GM12891 (cell line): ENCODE results near the gene ZNF664. TPM values are rescaled to one million over a fixed set of nuclear protein-coding genes. Genes with fewer than 3 reads are reported as not detected.
A peak's percentile ranks its signal among the peaks of the same experiment; 100 is the strongest.

Source experiments
- DNase-seq: peaks from one replicate; pipeline ENCODE4 v3.0.0; 2011; ENCODE audit warnings: low spot score; ENCODE audit not compliant: insufficient read length
- FAIRE-seq: peaks from 2 replicates; lab custom pipeline; 2011; peaks lifted over from hg19 to GRCh38; lab: Jason Lieb, UNC
- PAX5 ChIP-seq: IDR thresholded peaks from 2 replicates; pipeline ENCODE4 v1.6.1; 2011; ENCODE audit warnings: low read length, moderate library complexity, mild to moderate bottlenecking; ENCODE audit not compliant: insufficient read depth, severe bottlenecking
- POLR2A ChIP-seq: IDR thresholded peaks from 2 replicates; pipeline ENCODE4 v1.6.1; 2011; ENCODE audit warnings: low read depth, low read length, control low read depth
- POLR2AphosphoS5 ChIP-seq: IDR thresholded peaks from 2 replicates; pipeline ENCODE4 v1.6.1; 2011; ENCODE audit warnings: low read depth, low read length, control low read depth
- POU2F2 ChIP-seq: IDR thresholded peaks from 2 replicates; pipeline ENCODE4 v1.6.1; 2011; ENCODE audit warnings: low read depth, mild to moderate bottlenecking, control low read depth, low read length, moderate library complexity
- SPI1 ChIP-seq: IDR thresholded peaks from 2 replicates; pipeline ENCODE4 v1.6.1; 2011; ENCODE audit warnings: low read depth, low read length, control low read depth
- TAF1 ChIP-seq: IDR thresholded peaks from 2 replicates; pipeline ENCODE4 v1.6.1; 2011; ENCODE audit warnings: low read depth, low read length, control low read depth
- polyA plus RNA-seq: library from polyadenylated mRNA; unstranded; fragments of >200 nt; gene quantifications from one replicate; pipeline ENCODE4 v1.2.1, GENCODE V29; 2012; ENCODE audit warnings: low read depth, missing spikeins, inconsistent platforms; ENCODE audit not compliant: missing spikeins

ZNF664 gene
- 22.6 TPM for polyA plus RNA-seq

DNA sequence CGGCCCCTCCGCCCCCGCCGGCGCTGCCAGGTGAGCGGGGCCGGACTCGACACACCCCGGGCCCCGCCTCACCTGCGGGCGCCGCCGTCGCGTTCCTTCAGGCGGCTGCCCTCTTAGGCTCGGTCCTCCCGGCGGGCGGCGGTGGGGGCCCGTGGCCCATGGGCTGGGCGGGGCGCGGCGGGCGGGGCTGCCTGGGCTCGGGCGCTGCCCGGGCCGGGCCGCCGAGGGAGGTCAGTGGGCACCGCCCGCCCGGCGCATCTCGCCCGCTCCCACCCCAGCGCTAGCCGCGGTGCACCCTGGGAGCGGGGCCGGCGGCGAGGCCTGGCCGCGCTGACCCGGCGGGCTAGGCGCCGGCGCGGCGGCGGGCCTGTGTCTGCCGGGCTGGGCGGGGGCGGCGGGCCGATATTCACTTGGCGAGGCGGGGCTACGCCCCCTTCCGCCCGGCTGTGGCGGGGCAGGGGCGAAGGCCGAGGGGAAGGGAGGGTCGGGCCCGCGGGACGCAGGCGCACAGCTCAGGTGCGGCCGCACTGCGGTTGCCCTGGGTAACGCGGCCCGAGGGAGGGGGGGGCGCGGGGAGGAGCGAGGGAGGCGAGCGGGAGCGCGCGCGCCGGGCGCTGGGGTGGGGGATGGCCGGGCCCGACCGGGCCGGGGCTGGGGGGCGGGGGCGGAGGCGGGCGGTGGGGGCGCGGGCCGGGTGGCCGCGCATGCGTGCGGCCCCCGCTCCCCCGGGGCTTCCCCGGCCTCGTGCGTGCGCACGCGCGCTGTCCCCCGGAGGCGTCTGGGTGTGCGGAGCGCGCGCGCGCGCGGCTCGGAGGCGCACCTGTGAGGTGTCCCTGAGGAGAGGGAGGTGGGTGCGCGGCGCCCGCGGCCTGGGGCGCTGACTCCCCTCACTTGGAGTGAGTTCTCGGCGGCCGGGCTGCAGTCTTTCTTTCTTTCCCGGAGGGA is at the start of gene ZNF664, which contains the start of gene CCDC92:
ZNF664 (plus strand) TSS at position 759 of the 945 bp plus-strand sequence. CDS start 38,930 bp downstream, outside the sequence.
CCDC92 (minus strand) TSS at position 375 of the 945 bp plus-strand sequence. CDS start 28,526 bp downstream, outside the sequence.
- FAIRE-seq (peak; percentile 97), DNase-seq (peak; percentile 95)
- TF ChIP-seq POLR2A, result 0 out of 2 replicates have a peak, but pooled peaks have one; percentile 27
- TF ChIP-seq POLR2AphosphoS5, result no peak
- TF ChIP-seq POU2F2, result no peak
- no peak for TF ChIP-seq SPI1

DNA sequence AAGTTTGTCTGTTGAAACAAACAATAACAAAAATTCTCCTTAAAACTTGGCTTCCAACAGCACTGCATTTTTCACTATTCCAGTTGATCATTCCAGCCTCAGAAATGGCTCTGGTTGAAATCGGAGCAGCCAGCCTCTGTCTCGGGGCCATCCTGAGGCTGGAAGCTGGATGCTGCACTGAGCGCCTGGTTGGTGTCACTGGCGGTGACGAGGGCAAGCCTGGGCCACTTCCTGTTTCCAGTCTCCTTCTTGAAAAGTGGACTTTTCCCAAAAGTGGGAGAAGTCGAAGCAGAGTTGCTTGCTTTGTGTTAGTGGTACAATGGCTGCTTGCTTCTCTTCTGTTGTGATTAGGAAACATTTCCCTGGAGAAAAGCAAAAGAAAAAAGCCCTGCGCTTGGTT is 49.1 kb upstream of the ZNF664 start:
- no peak for FAIRE-seq
- DNase-seq, result no peak
- TF ChIP-seq TAF1 (no peak), PAX5 (no peak), POU2F2 (no peak), POLR2AphosphoS5 (no peak), SPI1 (no peak), POLR2A (no peak)

DNA sequence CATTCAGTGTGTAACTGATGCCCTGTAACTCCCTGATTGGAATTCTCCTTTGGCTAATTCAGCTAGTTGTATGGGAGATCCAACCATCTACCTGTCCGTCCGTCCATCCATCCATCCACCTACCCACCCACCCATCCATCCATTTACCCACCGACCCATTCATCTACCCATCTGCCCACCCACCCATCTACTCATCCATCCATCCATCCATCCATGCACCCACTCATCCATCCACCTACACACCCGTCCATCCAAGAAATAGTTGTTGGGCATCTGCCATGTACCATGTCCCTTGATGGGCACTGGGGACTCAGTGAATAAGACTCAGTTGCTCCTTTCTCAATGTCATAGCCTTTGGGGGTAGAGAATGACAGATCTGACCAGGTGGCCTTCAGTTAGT is 48.5 kb upstream of the ZNF664 start:
- TF ChIP-seq SPI1 (no peak), POLR2AphosphoS5 (no peak), POLR2A (no peak), PAX5 (no peak), TAF1 (no peak), POU2F2 (no peak)
- no peak for DNase-seq
- no peak for FAIRE-seq

DNA sequence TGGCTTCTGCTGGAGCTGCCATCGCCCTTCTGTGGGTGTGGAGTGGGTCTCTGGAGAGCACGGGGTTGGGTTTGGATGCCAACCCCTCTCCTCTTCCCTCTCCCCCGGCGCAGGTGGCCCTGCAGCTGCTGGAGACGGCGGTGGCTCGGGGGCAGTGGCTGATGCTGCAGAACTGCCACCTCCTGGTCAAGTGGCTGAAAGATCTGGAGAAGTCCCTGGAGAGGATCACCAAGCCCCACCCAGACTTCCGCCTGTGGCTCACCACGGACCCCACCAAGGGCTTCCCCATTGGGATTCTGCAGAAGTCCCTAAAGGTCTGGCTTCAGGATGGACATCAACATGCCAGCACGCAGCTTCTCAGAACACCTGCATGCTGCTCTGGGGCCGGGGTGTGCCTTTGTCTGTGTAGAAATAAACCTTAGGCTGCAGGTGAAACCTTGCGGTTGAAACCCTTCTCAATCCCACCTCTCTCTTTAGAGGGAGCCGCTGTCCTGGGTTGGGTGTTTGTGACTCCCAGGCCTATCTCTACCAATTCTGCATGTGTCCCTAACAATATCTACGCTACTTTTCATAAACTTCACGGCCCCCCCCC is 44.6 kb upstream of the ZNF664 start:
- no peak for FAIRE-seq
- DNase-seq, result no peak
- TF ChIP-seq TAF1 (no peak), POLR2A (no peak), SPI1 (no peak), PAX5 (no peak), POU2F2 (no peak), POLR2AphosphoS5 (no peak)

DNA sequence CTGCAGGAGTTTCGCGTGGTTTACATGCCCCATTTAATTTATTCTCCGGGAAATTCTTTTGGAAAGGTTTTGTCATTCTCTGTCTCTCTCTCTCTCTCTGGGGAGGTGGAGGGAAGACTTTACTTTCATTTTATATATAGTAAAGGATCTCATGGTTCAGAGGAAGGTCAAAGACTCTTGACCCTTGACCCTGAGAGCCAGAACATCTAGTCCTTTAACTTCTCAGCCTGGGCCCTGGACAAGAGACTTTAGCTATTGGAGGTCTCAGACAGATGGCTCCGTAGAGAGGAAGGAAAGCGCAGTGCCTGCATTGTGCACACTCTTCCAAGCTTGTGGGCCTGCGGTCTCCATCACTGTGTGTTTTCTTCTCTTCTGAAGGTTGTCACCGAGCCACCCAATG is 44.1 kb upstream of the ZNF664 start:
- no peak for FAIRE-seq
- no peak for DNase-seq
- no peak for TF ChIP-seq PAX5
- no peak for TF ChIP-seq POLR2AphosphoS5
- TF ChIP-seq POLR2A, result no peak

DNA sequence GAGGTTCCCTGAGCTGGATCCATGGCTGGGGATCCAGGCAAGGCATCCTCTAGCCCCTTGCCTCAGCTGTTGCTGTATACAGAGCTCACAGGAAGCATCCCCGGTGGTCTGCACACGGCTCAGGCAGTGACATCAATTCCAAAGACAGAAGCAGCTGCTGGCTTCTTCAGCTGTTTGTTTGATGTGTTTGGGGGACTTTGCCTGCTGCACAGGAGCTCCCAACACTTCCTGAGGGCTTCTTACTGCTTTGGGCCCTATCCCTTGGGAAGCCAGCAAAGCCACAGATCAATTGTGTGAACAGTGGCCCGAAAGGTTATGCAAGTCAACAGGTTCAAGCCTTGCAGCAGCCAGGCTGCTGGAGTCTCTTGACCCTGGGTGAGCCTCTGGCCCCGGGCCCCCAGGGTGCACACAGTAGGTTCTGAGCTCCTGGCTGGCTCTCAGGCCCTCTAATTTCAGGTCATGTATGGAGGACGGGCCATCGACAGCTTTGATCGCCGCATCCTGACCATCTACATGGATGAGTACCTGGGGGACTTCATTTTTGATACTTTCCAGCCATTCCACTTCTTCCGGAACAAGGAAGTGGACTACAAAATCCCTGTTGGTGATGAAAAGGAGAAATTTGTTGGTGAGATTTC is 43.0 kb upstream of the ZNF664 start:
- FAIRE-seq (no peak), DNase-seq (no peak)
- no peak for TF ChIP-seq POLR2A
- TF ChIP-seq PAX5, result no peak
- no peak for TF ChIP-seq POU2F2
- TF ChIP-seq SPI1, result no peak
- TF ChIP-seq POLR2AphosphoS5, result no peak
- TF ChIP-seq TAF1, result no peak

DNA sequence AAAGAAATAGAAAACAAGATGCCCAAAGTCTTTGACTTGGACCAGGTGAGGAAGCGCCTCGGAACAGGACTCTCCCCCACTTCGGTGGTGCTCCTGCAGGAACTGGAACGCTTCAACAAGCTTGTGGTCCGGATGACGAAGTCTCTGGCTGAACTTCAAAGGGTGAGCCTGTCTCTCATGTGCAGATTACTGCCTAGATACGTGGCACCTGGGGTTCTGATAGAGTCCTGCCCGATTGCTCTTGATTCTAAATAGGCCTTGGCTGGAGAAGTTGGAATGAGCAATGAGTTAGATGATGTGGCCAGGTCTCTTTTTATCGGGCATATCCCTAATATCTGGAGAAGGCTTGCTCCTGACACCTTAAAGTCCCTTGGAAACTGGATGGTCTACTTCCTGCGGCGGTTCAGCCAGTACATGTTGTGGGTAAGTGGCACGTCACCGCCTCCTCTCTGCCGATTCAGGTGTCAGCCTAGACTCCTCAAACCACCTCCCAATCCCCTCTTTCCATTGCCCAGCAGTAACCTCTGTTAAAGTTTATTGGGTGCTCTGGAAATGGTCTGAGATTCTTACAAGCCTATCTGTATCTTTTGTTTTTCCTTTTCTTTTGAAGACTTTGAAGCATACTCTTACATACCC is 41.2 kb upstream of the ZNF664 start:
- FAIRE-seq (no peak), DNase-seq (no peak)
- TF ChIP-seq POLR2AphosphoS5, result no peak
- no peak for TF ChIP-seq POU2F2
- TF ChIP-seq PAX5, result no peak
- no peak for TF ChIP-seq SPI1
- TF ChIP-seq POLR2A, result no peak
- TF ChIP-seq TAF1, result no peak

DNA sequence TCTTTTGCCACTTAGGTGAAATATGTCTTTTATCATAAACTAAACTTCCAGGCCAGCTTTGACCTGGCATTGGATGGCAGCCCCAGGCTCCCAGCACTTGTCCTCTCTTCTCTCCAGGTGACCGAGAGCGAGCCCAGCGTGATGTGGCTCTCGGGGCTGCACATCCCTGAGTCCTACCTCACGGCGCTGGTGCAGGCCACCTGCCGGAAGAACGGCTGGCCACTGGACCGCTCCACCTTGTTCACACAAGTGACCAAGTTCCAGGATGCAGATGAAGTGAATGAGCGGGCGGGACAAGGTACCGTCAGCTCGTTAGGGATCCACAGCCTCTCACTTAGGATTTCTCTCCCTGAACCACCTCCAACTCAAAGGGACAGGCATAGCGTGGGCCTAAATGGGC is 39.8 kb upstream of the ZNF664 start:
- DNase-seq, result no peak
- TF ChIP-seq PAX5 (no peak), POLR2A (no peak), SPI1 (no peak), POLR2AphosphoS5 (no peak), POU2F2 (no peak), TAF1 (no peak)

More for the DNA sequence above, 39.8 kb upstream of the ZNF664 start:
- no peak for FAIRE-seq
